ENCODE data around the gene CHRNG.

CHRNG gene

DNA sequence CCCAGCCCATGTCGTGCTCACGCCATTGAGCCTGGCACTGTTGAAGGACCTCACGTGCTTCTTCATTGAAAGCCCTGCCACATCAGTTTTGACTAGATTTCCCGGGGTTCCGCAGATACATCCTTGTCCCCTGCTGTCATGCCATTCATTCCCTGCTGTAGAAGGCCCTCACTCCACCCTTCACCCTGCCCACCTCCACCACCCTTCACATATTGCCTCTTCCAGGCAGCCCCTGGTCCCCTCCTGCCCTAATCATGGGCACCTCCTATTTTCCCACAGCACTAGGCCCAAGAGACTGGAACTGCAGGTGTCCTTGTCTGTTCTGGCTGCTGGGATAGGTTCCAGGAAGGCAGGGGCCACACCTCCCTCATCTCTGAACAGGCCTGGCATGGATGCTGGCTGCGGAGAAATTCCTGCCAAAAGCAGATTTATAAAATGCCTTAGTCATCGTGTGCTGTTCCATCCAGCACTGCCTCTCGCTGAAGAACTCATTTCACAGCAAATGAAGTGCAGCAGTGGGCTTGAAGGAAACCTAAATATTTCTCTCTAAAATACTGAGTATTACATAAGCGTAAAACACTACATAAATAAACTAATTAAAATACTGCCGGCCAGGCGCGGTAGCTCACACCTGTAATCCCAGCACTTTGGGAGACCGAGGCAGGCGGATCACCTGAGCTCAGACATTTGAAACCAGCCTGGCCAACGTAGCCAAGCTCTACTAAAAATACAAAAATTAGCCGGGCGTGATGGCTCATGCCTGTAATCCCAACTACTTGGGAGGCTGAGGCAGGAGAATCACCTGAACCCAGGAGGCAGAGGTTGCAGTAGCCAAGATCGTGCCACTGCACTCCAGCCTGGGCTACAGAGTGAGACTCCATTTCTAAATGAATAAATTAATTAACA, 49.4 kb downstream of the CHRNG start:
- no peaks in the 10 kb centered on the region for H3K4me1 ChIP-seq (ENCODE audit: control insufficient read depth, low read length)
- no peaks in the 10 kb centered on the region for H3K79me2 ChIP-seq (ENCODE audit: control insufficient read depth, low read length)
- H3K4me3 ChIP-seq (ENCODE audit: low read length): no peak overlapping the region
- H3K27me3 ChIP-seq (ENCODE audit: control insufficient read depth, low read length): no peaks in the 10 kb centered on the region
- H3K9me2 ChIP-seq (replicated peaks; ENCODE audit: control insufficient read depth, low read length): no peaks in the 10 kb centered on the region
- H4K20me1 ChIP-seq (ENCODE audit: control insufficient read depth, insufficient read depth, low read depth, low read length): no peaks in the 10 kb centered on the region
- no peak overlapping the region for H3K4me2 ChIP-seq (ENCODE audit: low read length)
- H3F3A ChIP-seq (ENCODE audit: control insufficient read depth, insufficient read depth): no peaks in the 10 kb centered on the region
- no peaks in the 10 kb centered on the region for H3K36me3 ChIP-seq (ENCODE audit: control insufficient read depth, low read length)
- H3K27ac ChIP-seq (ENCODE audit: low read depth, low read length): no peak overlapping the region
- no peaks in the 10 kb centered on the region for H3K9me3 ChIP-seq (ENCODE audit: control insufficient read depth, insufficient read depth, low read length)
- TF ChIP-seq EZH2phosphoT487 (IDR thresholded peaks at IDR 0.05; ENCODE audit: borderline replicate concordance, low read length): no peak
- TF ChIP-seq, protein P1, sequence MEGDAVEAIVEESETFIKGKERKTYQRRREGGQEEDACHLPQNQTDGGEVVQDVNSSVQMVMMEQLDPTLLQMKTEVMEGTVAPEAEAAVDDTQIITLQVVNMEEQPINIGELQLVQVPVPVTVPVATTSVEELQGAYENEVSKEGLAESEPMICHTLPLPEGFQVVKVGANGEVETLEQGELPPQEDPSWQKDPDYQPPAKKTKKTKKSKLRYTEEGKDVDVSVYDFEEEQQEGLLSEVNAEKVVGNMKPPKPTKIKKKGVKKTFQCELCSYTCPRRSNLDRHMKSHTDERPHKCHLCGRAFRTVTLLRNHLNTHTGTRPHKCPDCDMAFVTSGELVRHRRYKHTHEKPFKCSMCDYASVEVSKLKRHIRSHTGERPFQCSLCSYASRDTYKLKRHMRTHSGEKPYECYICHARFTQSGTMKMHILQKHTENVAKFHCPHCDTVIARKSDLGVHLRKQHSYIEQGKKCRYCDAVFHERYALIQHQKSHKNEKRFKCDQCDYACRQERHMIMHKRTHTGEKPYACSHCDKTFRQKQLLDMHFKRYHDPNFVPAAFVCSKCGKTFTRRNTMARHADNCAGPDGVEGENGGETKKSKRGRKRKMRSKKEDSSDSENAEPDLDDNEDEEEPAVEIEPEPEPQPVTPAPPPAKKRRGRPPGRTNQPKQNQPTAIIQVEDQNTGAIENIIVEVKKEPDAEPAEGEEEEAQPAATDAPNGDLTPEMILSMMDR (IDR thresholded peaks at IDR 0.05; ENCODE audit: low read depth, low read length, poor library complexity, severe bottlenecking): no peak

DNA sequence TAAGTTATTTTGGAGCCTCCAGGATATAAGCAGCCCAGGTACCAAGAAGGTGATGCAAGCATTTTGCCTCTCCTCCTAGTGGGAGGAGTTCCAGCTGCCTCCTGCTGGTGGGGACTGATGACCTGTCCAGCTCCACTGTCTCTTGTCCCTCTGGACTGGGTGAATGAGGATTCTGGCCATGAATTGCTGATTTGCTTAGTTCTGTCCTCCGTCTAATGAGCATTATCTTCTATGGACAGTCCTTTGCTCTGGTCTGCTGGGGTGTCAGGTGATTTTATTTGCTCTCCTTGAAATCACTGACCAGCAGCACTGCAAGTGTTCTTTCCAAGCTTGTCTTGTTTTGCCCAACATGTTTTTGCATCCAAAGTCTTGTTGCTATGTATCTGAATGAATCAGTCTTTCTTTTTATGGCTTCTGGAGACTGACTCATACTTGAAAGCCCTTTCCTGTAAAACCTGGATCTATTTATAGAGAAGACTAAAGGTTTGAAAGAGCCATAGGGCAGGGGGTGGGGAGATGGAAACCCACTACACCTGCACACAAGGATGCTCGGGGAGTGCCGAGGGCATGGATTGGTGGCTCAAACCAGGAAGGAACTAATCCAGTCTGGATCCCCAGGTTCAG, 53.4 kb downstream of the CHRNG start:
- no peaks in the 10 kb centered on the region for H3K4me1 ChIP-seq (ENCODE audit: control insufficient read depth, low read length)
- no peaks in the 10 kb centered on the region for H3F3A ChIP-seq (ENCODE audit: control insufficient read depth, insufficient read depth)
- H3K4me3 ChIP-seq (ENCODE audit: low read length): no peak overlapping the region
- no peak overlapping the region for H3K4me2 ChIP-seq (ENCODE audit: low read length)
- H4K20me1 ChIP-seq (ENCODE audit: control insufficient read depth, insufficient read depth, low read depth, low read length): no peaks in the 10 kb centered on the region
- no peaks in the 10 kb centered on the region for H3K27me3 ChIP-seq (ENCODE audit: control insufficient read depth, low read length)
- no peak overlapping the region for H3K27ac ChIP-seq (ENCODE audit: low read depth, low read length)
- TF ChIP-seq, protein P1 (IDR thresholded peaks at IDR 0.05; ENCODE audit: low read depth, low read length, poor library complexity, severe bottlenecking): no peak
- TF ChIP-seq EZH2phosphoT487 (IDR thresholded peaks at IDR 0.05; ENCODE audit: borderline replicate concordance, low read length): no peak
- no peaks in the 10 kb centered on the region for H3K9me2 ChIP-seq (replicated peaks; ENCODE audit: control insufficient read depth, low read length)
- H3K36me3 ChIP-seq (ENCODE audit: control insufficient read depth, low read length): no peaks in the 10 kb centered on the region
- no peaks in the 10 kb centered on the region for H3K9me3 ChIP-seq (ENCODE audit: control insufficient read depth, insufficient read depth, low read length)
- H3K79me2 ChIP-seq (ENCODE audit: control insufficient read depth, low read length): no peaks in the 10 kb centered on the region

DNA sequence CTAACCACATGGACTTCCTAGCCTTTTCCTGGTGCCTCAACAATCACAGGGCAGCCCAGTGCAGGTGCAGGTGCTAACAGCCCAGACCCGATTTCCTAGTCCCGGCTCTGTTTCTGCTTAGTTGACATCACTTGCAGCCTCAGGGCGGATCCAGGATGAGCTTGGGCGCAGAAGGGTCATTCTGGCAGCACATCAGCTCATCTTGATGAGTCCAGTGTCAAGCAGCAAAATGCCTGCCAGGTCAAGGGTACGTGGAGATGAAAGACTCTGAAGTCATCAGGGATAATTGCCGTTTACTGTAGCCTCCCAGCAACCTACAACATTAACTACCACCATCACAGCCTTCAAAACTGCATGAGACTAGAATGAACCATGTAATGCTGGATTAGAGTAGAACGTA, 54.5 kb downstream of the CHRNG start:
- H3F3A ChIP-seq (ENCODE audit: control insufficient read depth, insufficient read depth): no peaks in the 10 kb centered on the region
- H3K27ac ChIP-seq (ENCODE audit: low read depth, low read length): no peak overlapping the region
- H3K4me2 ChIP-seq (ENCODE audit: low read length): no peak overlapping the region
- no peaks in the 10 kb centered on the region for H3K36me3 ChIP-seq (ENCODE audit: control insufficient read depth, low read length)
- H4K20me1 ChIP-seq (ENCODE audit: control insufficient read depth, insufficient read depth, low read depth, low read length): no peaks in the 10 kb centered on the region
- no peak for TF ChIP-seq EZH2phosphoT487 (IDR thresholded peaks at IDR 0.05; ENCODE audit: borderline replicate concordance, low read length)
- TF ChIP-seq, protein P1 (IDR thresholded peaks at IDR 0.05; ENCODE audit: low read depth, low read length, poor library complexity, severe bottlenecking): no peak
- no peaks in the 10 kb centered on the region for H3K9me2 ChIP-seq (replicated peaks; ENCODE audit: control insufficient read depth, low read length)
- no peak overlapping the region for H3K4me3 ChIP-seq (ENCODE audit: low read length)
- H3K79me2 ChIP-seq (ENCODE audit: control insufficient read depth, low read length): no peaks in the 10 kb centered on the region
- H3K9me3 ChIP-seq (ENCODE audit: control insufficient read depth, insufficient read depth, low read length): no peaks in the 10 kb centered on the region
- no peaks in the 10 kb centered on the region for H3K27me3 ChIP-seq (ENCODE audit: control insufficient read depth, low read length)
- no peaks in the 10 kb centered on the region for H3K4me1 ChIP-seq (ENCODE audit: control insufficient read depth, low read length)
